HCT116 (cell line): ENCODE data around the gene TBC1D26. TPM values are rescaled to one million over a fixed set of nuclear protein-coding genes. Genes with fewer than 3 reads are reported as not detected.
"Not testable (repeated sequence)": the region's sequence is repeated elsewhere in the genome, so short reads cannot be mapped to it uniquely, and the experiment has no call there.

Experiments
- ATAC-seq: fragments of 200-7000 bp; cut with Tn5 transposase; 2 replicates; pipeline ENCODE4 v1.9.1; 2020; ENCODE audit warnings: mild to moderate bottlenecking, moderate library complexity
- BruUV-seq: library from RNA; stranded (reverse); fragments of 400-500 nt; replicated peaks from 2 replicates; lab custom pipeline; 2021; lab: Mats Ljungman, UMichigan
- CTCF ChIA-PET: fragments of 300-600 bp; sonication (Branson Sonifier 250); formaldehyde crosslinking; loops from one replicate; lab custom pipeline; 2021; ENCODE audit warnings: antibody characterized with exemption; lab: Charles Lee
- POLR2A ChIA-PET: fragments of 300-600, 350-600 bp; sonication (Branson Sonifier 250); formaldehyde crosslinking; loops from one replicate; lab custom pipeline; 2021; ENCODE audit warnings: antibody characterized with exemption; lab: Charles Lee
- RAD21 ChIA-PET, 2 experiments: fragments of 300-600 bp; sonication (Branson Sonifier 250); formaldehyde crosslinking; loops; one replicate each; lab custom pipeline; 2023; ENCODE audit warnings: low total read pairs in 2 of 2; ENCODE audit not compliant: uncharacterized antibody in 2 of 2, unreplicated experiment in 2 of 2, low non-redundant PET in 1 of 2; lab: Charles Lee
- DNase-seq: peaks from one replicate; pipeline ENCODE4 v3.0.0-alpha.2; 2010; ENCODE audit warnings: low read depth, low spot score
- H2AFZ ChIP-seq: fragments of 200-600 bp; shearing (Covaris generic), sonication (generic); 2 replicates; pipeline ENCODE4 v1.6.1; 2017; ENCODE audit warnings: low read depth, mixed run types, mixed read lengths, antibody characterized with exemption, low read length; ENCODE audit not compliant: poor library complexity, severe bottlenecking
- H3K27ac ChIP-seq: 2 replicates; pipeline ENCODE4 v1.5.1; 2012; ENCODE audit warnings: low read depth, low read length
- H3K27me3 ChIP-seq: fragments of 200-600 bp; sonication (generic); 2 replicates; pipeline ENCODE4 v1.6.1; 2016; ENCODE audit warnings: mixed run types, low read length, mixed read lengths; ENCODE audit not compliant: insufficient read depth
- H3K36me3 ChIP-seq, 2 experiments: fragments of 200-500 bp in 1 of 2; fragments of 200-600 bp in 1 of 2; sonication (Bioruptor generic) in 1 of 2; sonication (generic) in 1 of 2; 2 replicates each; pipeline versions ENCODE4 v1.5.1 to v1.6.1; 2014 to 2016; ENCODE audit warnings: low read length in 2 of 2, inconsistent platforms in 1 of 2, mixed read lengths in 1 of 2, mixed run types in 1 of 2; ENCODE audit not compliant: insufficient read depth in 2 of 2, control insufficient read depth in 1 of 2
- H3K4me1 ChIP-seq, 2 experiments: fragments of 200-600 bp in 1 of 2; sonication (generic) in 1 of 2; 2 replicates each; pipeline versions ENCODE4 v1.5.1 to v1.6.1; 2012 to 2017; ENCODE audit warnings: low read length in 2 of 2, inconsistent platforms in 1 of 2, mild to moderate bottlenecking in 1 of 2, mixed read lengths in 1 of 2, mixed run types in 1 of 2, moderate library complexity in 1 of 2; ENCODE audit not compliant: insufficient read depth in 2 of 2, control insufficient read depth in 1 of 2
- H3K4me2 ChIP-seq: fragments of 200-600 bp; sonication (generic); 2 replicates; pipeline ENCODE4 v1.6.1; 2017; ENCODE audit warnings: mixed run types, low read length, mixed read lengths
- H3K4me3 ChIP-seq, 2 experiments: fragments of 200-600 bp in 1 of 2; sonication (generic) in 1 of 2; replicated peaks in 1 of 2; 2 replicates each; pipeline ENCODE4 v1.5.1; 2011 to 2016; ENCODE audit warnings: low read length in 2 of 2, control low read depth in 1 of 2, low read depth in 1 of 2, mild to moderate bottlenecking in 1 of 2, mixed read lengths in 1 of 2, mixed run types in 1 of 2
- H3K79me2 ChIP-seq: fragments of 200-600 bp; sonication (generic); 2 replicates; pipeline ENCODE4 v1.6.1; 2017; ENCODE audit warnings: mild to moderate bottlenecking, mixed run types, low read length, moderate library complexity, mixed read lengths; ENCODE audit not compliant: insufficient read depth
- H3K9ac ChIP-seq: fragments of 200-600 bp; sonication (generic); 2 replicates; pipeline ENCODE4 v1.6.1; 2016; ENCODE audit warnings: low read length, mixed read lengths
- H3K9me2 ChIP-seq: fragments of 200-600 bp; sonication (generic), shearing (Covaris generic); 2 replicates; pipeline ENCODE4 v1.6.1; 2017; ENCODE audit warnings: mixed run types, mild to moderate bottlenecking, moderate library complexity; ENCODE audit not compliant: insufficient read depth
- H3K9me3 ChIP-seq, 2 experiments: fragments of 200-500 bp in 1 of 2; fragments of 200-600 bp in 1 of 2; sonication (Bioruptor generic) in 1 of 2; sonication (generic) in 1 of 2; 2 replicates each; pipeline ENCODE4 v1.6.1; 2014 to 2017; ENCODE audit warnings: low read length in 2 of 2, mixed read lengths in 2 of 2, inconsistent platforms in 1 of 2, low read depth in 1 of 2, mild to moderate bottlenecking in 1 of 2, mixed run types in 1 of 2, moderate library complexity in 1 of 2; ENCODE audit not compliant: control insufficient read depth in 1 of 2, insufficient read depth in 1 of 2
- H4K20me1 ChIP-seq: fragments of 200-600 bp; sonication (generic), shearing (Covaris generic); 2 replicates; pipeline ENCODE4 v1.6.1; 2017; ENCODE audit warnings: mixed run types, mild to moderate bottlenecking, moderate library complexity; ENCODE audit not compliant: insufficient read depth
- CTCF ChIP-seq, 3 experiments: fragments of 200-600 bp in 1 of 3; sonication (generic) in 1 of 3; IDR thresholded peaks in 2 of 3; conservative IDR thresholded peaks in 1 of 3; 2 replicates each; pipeline ENCODE4 v1.5.1; 2012 to 2017; ENCODE audit warnings: low read depth in 2 of 3, low read length in 2 of 3, antibody characterized with exemption in 1 of 3, borderline replicate concordance in 1 of 3, control low read depth in 1 of 3, mild to moderate bottlenecking in 1 of 3, mixed read lengths in 1 of 3, mixed run types in 1 of 3, moderate library complexity in 1 of 3; ENCODE audit not compliant: insufficient read depth in 1 of 3
- POLR2AphosphoS5 ChIP-seq: IDR thresholded peaks from 2 replicates; pipeline ENCODE4 v1.6.1; 2011; ENCODE audit warnings: mild to moderate bottlenecking, low read depth, low read length, moderate library complexity
- intact Hi-C: fragments of 100-400 bp; cut with micrococcal nuclease; formaldehyde crosslinking; loops from 2 replicates; pipeline ENCODE4 v1.10.0; 2022
- total RNA-seq: library from RNA; stranded (reverse); gene quantifications from one replicate; pipeline ENCODE4 v1.2.1, GENCODE V29; 2021; ENCODE audit not compliant: unreplicated experiment

TBC1D26 gene
- total RNA-seq, 1 experiment from 2014 or later, result 1.1 TPM

DNA sequence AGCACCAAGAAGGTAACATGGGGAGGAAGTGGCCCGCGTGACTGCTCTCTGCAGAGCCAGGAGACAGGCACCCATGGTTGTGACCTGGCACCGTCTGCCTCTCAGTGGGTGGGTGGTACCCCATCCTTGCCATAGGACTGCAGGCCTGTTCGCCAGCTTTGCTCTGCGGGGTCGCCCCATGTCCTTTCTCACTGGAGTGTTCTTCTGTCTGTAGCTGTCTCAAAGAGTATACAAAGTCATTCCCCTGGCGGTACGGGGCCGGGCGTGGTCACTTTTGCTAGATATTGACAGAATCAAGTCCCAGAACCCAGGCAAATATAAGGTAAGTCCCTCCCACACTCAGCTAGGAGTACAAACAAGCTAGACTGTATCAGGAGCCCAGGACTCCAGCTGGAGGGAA, 6.0 kb downstream of the TBC1D26 start:
- Histone ChIP-seq H2AFZ (no peak overlapping the region), H3K9me2 (no peaks in the 10 kb centered on the region), H3K9me3 (no peaks in the 10 kb centered on the region), H3K79me2 (no peaks in the 10 kb centered on the region), H3K9ac (no peak overlapping the region), H4K20me1 (no peaks in the 10 kb centered on the region)
- RAD21 ChIA-PET, result no interaction called here
- CTCF ChIA-PET, result no interaction called here
- intact Hi-C loops, result no loop called here
- no peak for TF ChIP-seq POLR2AphosphoS5
- TF ChIP-seq, all 23 proteins: peak for 0
- no peak for ATAC-seq
- POLR2A ChIA-PET, result no interaction called here
- Histone ChIP-seq H3K4me3 (no peak overlapping the region), H3K4me2 (no peak overlapping the region), H3K4me1 (peaks cover 5 to 8% of the 10 kb centered on the region in 2 experiments; a peak in 2 of 4 replicates), H3K27ac (no peak overlapping the region), H3K27me3 (no peaks in the 10 kb centered on the region), H3K36me3 (no peaks in the 10 kb centered on the region)
- DNase-seq, result no peak
- no TSS peak for BruUV-seq

DNA sequence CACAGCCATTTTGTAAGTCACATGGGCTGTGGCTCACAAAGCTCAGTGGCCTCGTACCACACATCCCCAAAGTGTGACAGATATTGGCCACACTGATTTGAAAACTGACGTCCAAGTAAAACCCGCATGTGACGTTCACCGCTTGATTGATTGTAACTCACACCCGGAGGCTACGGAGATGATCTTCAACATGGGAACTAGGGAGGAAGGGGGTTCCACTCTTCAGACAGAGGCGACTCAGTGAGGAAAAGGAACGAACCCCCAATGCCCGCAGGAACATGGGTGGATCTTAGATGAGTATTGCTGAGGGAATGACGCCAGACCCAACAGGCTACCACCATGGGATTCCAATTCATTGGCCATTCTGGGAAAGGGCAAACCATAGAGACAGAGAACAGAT, 7.2 kb downstream of the TBC1D26 start:
- BruUV-seq, H3K27ac ChIP-seq, H4K20me1 ChIP-seq, H3K36me3 ChIP-seq, intact Hi-C loops, RAD21 ChIA-PET, H3K4me1 ChIP-seq, DNase-seq, H3K4me2 ChIP-seq, CTCF ChIA-PET, POLR2A ChIA-PET, H3K79me2 ChIP-seq, H3K9me2 ChIP-seq, ATAC-seq, H2AFZ ChIP-seq, H3K4me3 ChIP-seq, H3K9me3 ChIP-seq, H3K9ac ChIP-seq, H3K27me3 ChIP-seq: not testable (repeated sequence)

DNA sequence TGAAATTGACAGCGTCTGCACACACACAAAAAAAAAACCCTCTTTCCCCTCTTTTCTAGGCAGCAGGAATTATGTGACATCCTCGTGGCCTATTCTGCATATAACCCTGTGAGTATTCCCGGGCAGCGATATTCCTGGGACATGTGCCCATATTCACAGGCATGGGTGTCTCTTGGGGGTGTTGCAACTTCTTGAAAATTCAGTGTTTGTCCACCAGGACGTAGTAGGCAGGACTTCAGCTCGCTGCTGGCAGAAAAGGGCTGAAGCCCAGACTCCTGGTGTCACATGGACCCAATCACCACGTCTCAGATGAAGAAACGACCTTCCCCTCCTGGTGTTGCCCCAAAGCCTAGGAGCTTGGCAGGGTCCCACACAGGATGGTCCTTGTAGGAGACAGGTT, 8.0 kb downstream of the TBC1D26 start:
- H3K36me3 ChIP-seq, H3K4me3 ChIP-seq, H3K27ac ChIP-seq, intact Hi-C loops, H3K4me2 ChIP-seq, H4K20me1 ChIP-seq, H3K4me1 ChIP-seq, H3K79me2 ChIP-seq, DNase-seq, POLR2A ChIA-PET, BruUV-seq, H3K9me3 ChIP-seq, H3K9me2 ChIP-seq, H3K9ac ChIP-seq, CTCF ChIA-PET, ATAC-seq, RAD21 ChIA-PET, H2AFZ ChIP-seq, H3K27me3 ChIP-seq: not testable (repeated sequence)
- TF ChIP-seq CTCF (IDR thresholded peaks at IDR 0.05 in 2 of 3, conservative IDR thresholded peaks at IDR 0.05 in 1 of 3; ENCODE audit: borderline replicate concordance in 1 of 3, insufficient read depth in 1 of 3, low read depth in 2 of 3, low read length in 2 of 3), result peak in 1 of 3 experiments; percentile 12; a peak in 1 of 6 replicates
